IPS DF 4.7 (cell line): ENCODE data around the gene RPL10.

ENCODE experiments used
- DNase-seq: peaks from one replicate; pipeline ENCODE4 v3.0.0-alpha.2; 2013; ENCODE audit warnings: low spot score; ENCODE audit errors: extremely low read depth

RPL10 gene

GRCh38 chrX:154448484-154448883 is 50.3 kb downstream of the RPL10 start:
- DNase-seq = no peak

DNA sequence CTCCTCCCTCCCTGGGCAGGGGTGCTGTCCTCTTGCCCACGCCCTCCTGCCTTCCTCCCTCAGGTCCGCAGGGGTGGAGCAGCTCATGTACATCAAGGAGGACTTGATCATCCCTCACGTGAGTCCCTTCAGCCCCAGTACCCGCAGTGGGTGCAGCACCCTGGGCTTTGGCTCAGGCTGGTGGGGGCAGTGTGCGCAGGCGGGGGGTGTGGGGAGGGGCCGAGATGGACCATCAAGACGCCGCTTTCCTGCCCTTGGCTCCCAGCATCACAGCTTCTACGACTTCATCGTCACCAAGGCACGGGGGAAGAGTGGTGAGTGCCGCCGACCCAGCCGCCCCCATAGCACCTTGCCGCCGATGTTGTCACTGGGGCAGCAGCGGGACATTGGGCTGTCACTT is 51.4 kb downstream of the RPL10 start:
- DNase-seq = no peak

DNA sequence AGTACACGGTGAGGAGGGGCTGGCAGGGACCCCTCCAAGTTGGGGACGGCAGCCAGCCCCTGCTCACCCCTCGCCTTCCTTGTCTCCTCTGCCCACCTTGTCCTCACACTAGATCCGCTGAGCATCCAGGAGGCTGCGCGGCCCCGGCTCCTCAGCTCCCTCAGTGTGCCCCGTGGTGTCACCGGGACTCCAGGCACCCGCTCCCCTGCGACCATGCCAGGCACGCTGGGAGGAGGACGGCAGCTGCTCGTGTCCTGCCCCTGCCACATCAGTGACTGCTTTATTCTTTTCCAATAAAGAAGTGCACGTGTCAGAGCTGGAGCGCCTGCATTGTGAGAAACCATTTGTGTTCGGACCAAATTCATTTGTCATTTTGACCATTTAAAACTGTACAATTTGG is 52.1 kb downstream of the RPL10 start:
- DNase-seq = no peak
